Activated T-helper 1 cell treated with Interleukin-2 at 50 U/mL for 16 hours (primary cell): ENCODE data around the gene ITGB7.
"Not testable (repeated sequence)": the region's sequence is repeated elsewhere in the genome, so short reads cannot be mapped to it uniquely, and the experiment has no call there.

Experiments
- DNase-seq: peaks from one replicate; pipeline ENCODE4 v3.0.0-alpha.2; 2020; ENCODE audit warnings: low read depth

ITGB7 gene

DNA sequence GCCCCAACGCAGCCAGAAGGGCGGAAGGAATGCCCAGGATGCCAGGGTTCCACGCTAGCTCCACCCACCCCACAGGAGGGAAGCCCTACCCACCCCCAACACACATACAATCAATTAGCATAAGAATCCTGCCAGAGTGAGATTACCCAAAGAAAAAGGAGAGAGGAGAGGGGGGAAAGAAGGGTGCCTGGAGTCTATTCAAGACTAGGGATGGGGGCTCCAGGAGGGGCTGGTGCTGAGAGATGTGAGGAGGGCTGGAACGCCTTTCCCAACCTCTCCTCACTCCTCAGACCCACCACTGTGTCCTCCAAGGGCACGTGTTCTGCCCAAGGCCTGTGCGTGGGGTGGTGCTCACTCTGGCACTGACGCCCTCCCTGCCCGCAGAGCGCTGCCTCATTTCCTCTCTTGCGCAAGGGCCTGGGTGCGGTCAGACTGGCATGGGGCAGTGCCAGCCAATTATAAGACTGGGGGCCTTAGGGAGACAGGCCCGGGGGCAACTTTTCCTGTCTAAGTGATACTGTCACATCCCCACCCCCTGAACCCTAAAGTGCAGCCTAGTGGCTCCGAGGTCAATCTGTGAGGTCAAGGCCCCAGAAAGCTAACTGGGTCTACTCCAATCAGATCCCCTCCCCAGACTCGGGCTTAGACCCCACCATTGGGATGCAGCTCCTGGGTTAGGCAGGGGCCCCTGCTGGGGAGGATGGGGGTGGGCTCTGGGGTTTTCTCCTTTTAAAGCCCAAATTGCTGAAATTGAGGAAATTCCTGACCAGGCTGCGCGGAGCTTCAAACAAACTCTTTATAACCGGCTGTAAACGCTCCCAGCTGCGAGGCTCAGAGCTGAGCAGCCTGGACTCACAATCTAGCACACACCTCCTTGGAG, 10.2 kb upstream of the ITGB7 start:
- DNase-seq: no peak

- no peak for DNase-seq
Measured at GRCh38 chr12:53215497-53215896, 8.4 kb upstream of the ITGB7 start.

DNA sequence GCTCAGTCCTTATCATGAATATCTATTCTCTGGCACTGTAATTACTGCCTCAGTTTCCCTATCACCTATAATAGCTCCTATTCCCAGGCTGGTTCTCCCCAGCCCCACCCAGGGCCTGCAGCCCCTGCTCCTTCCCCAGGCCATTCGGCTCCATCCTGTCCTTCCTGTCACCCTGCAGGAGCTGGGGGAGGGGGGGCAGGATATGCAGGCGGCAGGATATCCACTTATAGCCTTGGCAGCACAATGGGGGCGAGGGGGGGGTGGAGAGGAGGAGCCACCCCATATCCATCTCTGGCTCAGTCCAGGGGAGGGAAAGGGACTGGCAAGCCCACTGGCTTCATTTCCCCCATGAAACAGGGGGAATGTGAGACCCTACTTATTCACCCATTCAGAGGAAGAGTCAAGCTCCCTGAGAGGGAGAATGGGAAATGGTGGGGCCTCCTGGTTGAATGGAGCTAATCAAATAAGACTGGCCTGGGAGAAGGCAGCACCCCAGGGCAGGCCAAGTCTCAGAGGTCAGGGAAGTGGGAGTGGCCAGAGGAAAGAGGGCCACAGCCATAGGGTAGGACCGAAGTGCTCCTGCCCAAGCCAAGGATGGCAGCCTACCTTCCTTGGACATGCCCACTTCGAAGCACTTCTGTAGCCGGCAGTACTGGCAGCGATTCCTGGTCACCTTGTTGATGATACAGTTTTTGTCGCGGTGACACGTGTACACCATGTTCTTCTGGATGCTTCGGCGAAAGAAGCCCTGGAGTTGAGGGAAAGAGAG, 7.8 kb upstream of the ITGB7 start:
- no peak for DNase-seq

DNA sequence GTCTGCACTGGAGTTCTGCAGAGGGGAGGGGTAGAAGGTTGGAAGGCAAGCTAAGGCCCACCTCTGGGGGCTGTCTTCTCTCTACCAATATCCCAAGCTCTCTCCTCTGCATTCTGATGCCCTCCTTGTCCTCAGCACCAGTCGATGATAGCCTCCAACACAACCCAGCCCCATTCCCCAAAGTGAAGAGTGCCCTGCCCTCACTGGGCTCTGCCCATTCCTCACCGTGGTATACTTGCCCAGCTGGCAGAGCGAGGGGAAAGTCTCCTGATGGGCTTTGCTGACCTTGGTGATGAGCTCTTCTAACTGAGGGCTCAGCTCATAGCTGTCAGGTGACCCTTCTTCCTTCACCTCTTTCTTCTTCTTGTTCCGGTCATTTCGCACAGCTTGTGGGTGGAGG, 7.2 kb upstream of the ITGB7 start:
- no peak for DNase-seq

- peak; percentile 72 for DNase-seq
Measured at GRCh38 chr12:53213348-53213747, 6.3 kb upstream of the ITGB7 start.

DNA sequence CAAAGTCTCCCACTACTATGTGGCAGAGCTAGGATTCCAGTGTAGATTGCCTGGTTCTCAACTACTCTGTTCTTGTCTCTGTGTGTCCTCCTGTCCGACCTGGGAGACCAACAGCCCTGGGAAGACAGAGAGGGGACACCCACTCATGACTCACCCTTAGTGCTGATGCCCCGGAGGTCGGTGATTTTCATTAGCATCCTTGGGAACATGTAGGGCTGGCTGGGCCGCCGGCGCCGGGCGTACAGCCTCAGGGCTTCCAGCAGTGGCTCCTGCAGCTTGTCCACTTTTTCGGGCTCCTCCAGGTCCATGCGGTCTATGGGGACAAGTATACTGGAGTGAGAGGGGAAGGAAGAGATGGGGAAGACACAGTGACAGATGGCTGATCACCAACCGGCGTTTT, 5.9 kb upstream of the ITGB7 start:
- no peak for DNase-seq

GRCh38 chr12:53211476-53212381, 4.7 kb upstream of the ITGB7 start:
- DNase-seq: no peak

- DNase-seq: no peak
Measured at GRCh38 chr12:53210843-53211242, 3.8 kb upstream of the ITGB7 start.

GRCh38 chr12:53208877-53209463, 1.9 kb upstream of the ITGB7 start:
- no peak for DNase-seq

DNA sequence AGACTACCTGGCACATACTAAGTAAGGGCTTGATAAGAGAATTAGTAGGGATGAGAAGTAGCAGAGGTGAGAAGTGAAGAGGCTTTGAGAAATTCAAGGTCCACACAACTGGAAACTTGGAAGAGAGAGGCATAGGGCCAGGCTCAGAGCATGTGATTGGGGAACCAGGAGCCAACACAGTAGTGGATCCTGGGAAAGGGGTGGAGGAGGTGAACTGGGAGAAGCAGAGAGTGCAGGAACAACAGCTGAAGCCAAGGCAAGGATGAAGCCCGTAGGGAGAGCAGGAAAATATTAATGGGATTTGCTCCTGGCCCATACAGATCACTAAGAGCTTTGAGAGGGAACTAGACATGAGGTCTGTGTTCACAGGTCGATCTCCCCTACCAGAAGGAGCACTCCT, 1.4 kb upstream of the ITGB7 start:
- DNase-seq: no peak

GRCh38 chr12:53205747-53206419, 1.2 kb downstream of the ITGB7 start:
- peak; percentile 39 for DNase-seq

DNA sequence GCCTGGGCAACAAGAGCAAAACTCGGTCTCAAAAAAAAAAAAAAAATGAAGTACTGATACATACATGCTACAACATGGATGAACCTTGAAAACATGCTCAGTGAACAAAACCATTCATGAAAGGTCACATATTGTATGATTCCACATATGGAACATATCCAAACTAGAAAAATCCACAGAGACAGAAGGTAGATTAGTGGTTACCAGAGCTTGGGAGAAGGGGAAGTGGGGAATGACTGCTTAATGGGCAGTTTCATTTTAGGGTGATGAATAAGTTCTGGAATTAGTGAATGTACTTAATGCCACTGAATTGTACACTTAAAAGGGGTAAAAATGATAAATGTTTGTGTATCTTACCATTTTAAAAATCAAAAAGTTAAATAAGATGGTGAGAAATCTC, 2.7 kb downstream of the ITGB7 start:
- DNase-seq: no peak

DNA sequence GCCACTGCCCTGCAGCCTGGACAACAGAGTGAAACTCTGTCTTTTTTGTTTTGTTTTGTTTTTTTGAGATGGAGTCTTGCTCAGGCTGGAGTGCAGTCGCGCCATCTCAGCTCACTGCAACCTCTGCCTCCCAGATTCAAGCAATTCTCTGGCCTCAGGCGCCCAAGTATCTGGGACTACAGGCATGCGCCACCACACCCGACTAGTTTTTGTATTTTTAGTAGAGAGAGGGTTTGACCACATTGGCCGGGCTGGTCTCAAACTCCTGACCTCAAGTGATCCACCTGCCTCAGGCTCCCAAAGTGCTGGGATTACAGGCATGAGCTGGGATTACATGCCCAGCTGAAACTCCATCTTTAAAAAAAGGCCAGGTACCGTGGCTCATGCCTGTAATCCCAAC, 4.7 kb downstream of the ITGB7 start:
- DNase-seq: not testable (repeated sequence)

DNA sequence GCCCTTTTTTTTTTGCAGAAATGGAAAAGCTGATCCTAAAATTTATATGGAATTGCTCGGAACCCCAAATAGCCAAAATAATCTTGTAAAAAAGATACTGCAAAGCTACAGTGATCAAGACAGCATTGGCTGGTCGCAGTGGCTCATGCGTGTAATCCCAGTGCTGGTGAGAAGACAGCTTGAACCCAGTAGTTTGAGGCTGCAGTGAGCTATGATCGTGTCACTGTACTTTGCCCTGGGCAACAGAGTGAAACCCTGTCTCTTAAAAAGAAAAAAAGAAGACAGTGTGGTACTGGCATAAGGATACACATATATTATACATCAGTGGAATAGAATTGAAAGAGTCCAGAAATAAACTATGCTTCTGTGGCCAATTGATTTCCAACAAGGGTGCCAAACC, 5.4 kb downstream of the ITGB7 start:
- DNase-seq: no peak

- no peak for DNase-seq
Measured at GRCh38 chr12:53201177-53201541, 5.9 kb downstream of the ITGB7 start.

- DNase-seq: no peak
Measured at GRCh38 chr12:53200458-53201176, 6.4 kb downstream of the ITGB7 start.

GRCh38 chr12:53200107-53200457, 7.0 kb downstream of the ITGB7 start:
- DNase-seq: no peak

- no peak for DNase-seq
Measured at GRCh38 chr12:53199700-53200099, 7.4 kb downstream of the ITGB7 start.

GRCh38 chr12:53198486-53199110, 8.5 kb downstream of the ITGB7 start:
- DNase-seq: no peak

- no peak for DNase-seq
Measured at GRCh38 chr12:53197011-53197640, 9.9 kb downstream of the ITGB7 start.
